HG02973 (cell line): Measurements from ENCODE around the gene MR1.

Experiments used
- ATAC-seq: cut with Tn5 transposase; IDR thresholded peaks from one replicate; pipeline ENCODE4 v1.9.1; 2021; ENCODE audit warnings: moderate library complexity; ENCODE audit not compliant: unreplicated experiment

Gene MR1

DNA sequence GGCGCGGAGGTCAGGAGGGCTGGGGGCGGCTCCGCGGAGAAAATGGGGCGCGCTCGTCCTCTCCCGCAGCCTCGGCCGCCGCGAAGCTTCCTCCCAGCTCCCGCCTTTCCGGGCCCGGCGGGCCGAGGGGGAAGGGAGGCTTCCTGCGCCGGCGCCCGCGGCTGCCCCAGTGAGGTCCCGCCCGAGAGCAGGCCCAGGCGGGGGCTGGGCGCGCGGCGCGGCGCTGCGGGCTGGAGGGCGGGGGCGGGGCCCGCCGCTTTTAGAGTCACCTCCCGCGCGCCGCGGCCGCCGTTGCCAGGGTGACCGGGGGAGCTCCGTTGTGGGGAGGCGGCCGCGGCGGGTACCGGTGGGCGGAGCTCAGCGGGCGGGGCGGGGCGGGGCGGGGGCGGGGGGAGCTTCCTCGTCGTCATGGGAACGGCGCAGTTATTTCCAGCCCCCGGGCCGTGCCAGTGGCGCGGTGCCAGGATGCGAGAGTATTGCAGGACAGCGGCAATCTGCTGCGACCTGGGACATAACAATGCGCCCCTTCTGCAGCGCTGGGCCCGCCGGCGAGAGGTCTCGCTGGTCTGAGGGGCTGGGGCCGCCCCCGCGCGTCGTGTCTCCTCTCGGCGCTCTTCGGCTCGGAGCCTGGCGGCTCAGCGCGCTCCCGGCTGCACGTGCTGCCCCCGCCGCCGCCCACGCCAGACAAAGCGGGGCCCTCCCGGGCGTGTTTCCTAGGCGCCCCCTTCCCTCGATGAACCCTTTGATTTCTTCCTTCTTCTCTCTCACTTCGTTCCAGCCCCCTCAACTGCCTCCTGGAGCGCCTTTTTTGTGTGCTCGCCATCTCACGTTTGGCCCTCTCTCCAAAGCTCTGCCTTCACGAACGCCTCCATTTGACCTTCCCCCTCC is 71.6 kb downstream of the MR1 start:
- ATAC-seq: peak; percentile 67

DNA sequence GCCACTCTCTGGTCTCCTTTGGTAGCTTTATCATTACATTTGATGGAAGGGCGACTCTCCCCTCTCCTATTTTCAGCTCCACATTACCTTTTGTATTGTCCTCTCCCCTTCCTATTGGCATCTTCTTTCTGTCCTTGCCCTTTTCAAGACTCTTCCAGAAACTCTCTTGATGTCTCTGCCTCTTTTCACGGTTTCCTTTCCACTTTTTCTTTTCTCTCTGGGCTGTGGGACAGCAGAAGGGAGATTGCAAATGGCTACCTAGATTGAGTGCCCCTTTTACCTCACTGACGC is 72.2 kb downstream of the MR1 start:
- no peak for ATAC-seq

DNA sequence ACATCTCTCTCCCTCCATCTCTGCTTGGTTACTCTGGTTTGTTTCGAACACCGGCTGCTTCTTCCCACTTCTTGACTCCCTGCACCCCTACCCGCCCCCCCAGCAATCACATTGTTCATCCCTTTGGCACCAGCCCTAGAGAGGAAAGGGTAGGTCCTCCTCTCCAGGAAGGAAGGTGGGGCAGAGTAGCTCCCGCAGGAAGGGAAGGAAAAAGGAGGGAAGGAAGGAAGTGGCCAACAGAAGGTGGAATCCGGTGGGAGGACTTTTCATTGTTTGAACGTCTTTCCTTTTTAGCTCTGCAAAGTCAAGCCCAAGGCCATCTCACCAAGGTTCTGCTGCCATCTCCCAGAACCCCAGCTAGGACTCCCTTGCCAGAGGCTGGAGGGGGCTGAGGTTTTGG is 72.7 kb downstream of the MR1 start:
- ATAC-seq: no peak

DNA sequence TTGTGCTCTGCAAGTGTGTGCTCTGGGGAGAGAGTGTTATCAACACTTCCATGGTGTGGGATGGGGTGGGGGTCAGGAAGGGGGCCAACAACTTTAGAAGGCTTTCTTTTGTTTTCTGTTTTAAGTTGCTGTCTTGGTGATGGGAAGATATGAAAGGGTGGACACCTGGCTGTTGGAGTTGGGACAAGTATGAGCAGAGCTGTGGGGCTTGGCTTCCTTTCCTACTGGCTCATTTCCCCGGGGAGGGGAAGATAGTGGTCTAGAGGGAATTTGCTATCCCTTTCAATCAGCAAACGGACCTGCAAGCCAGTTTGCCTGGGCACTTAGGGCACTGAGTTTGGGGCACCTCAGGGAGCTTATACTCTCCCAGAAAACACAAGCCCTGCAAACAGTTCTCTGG is 73.9 kb downstream of the MR1 start:
- no peak for ATAC-seq

DNA sequence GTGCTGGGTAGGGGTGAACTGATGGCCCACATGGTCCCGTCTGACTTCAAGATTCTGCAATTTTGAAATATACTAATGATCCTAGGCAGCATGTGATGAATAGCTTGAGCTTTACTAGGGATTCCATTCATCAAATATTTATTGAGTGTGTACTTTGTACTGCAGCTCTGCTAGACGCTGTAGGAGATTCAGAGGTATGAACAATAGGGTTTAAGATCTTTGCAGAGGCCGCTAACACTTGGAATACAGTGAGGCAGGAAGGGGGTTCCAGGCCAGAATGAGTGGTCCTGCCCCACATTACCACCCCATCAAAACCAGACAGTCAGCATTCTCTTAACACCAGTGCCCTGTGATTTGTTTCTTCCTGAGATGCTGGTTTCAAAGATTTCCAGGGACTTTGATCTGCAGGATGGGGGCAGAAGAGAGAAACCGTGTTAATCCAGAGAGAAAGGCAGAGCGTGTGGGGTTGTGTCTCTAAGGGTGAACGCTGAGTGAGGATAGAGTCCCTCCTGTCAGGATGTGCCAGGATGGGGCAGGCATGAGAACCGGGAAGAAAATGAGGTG is 74.6 kb downstream of the MR1 start:
- no peak for ATAC-seq

DNA sequence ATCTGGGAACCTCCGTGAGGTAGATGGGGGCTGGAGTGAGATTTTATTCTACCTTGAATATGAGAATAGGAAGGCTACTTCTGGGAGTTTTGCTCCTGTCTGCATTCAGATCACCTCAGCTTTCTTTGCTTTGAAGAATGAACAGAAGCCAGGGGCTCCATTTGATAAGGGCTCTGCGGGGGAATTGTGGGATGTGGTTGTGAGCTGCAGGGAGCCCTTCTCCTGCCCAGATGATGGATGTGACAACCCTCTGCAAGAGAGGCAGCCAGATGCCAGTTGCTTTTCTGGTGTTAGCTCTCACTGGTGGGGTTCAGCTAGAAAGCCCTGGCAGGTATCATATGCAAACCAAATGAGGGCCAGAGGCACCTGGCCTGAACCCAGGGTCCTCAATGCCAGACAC is 76.2 kb downstream of the MR1 start:
- ATAC-seq: no peak
